Endothelial cell (in vitro differentiated cells): ENCODE measurements around the gene MPZL1. TPM values are rescaled to one million over a fixed set of nuclear protein-coding genes. Genes with fewer than 3 reads are reported as not detected.

Experiments
- DNase-seq: peaks from one replicate; pipeline ENCODE4 v3.0.0; 2021; ENCODE audit warnings: low spot score
- H3K27ac Mint-ChIP-seq: one replicate; pipeline ENCODE4 v1.8.0; 2021; ENCODE audit warnings: mixed read lengths, inconsistent platforms; ENCODE audit not compliant: unreplicated experiment
- H3K27me3 Mint-ChIP-seq: one replicate; pipeline ENCODE4 v1.8.0; 2021; ENCODE audit warnings: mild to moderate bottlenecking, moderate library complexity, mixed read lengths, inconsistent platforms; ENCODE audit not compliant: unreplicated experiment
- H3K36me3 Mint-ChIP-seq: one replicate; pipeline ENCODE4 v1.8.0; 2021; ENCODE audit warnings: mild to moderate bottlenecking, low read depth, mixed read lengths, inconsistent platforms; ENCODE audit not compliant: unreplicated experiment
- H3K4me1 Mint-ChIP-seq: one replicate; pipeline ENCODE4 v1.8.0; 2021; ENCODE audit warnings: mild to moderate bottlenecking, mixed read lengths, inconsistent platforms; ENCODE audit not compliant: unreplicated experiment
- H3K4me3 Mint-ChIP-seq: one replicate; pipeline ENCODE4 v1.8.0; 2021; ENCODE audit warnings: mild to moderate bottlenecking, mixed read lengths, inconsistent platforms; ENCODE audit not compliant: unreplicated experiment
- H3K9me3 Mint-ChIP-seq: one replicate; pipeline ENCODE4 v1.8.0; 2021; ENCODE audit warnings: mixed read lengths, inconsistent platforms; ENCODE audit not compliant: unreplicated experiment
- total RNA-seq: library from RNA; stranded (reverse); fragmentation: NEBNext Ultra II Directional; extraction: Animal tissue kit (Norgen Biotek cat#: 25700); gene quantifications from one replicate; pipeline ENCODE4 v1.2.1, GENCODE V29; 2021; ENCODE audit not compliant: unreplicated experiment
- TF ChIP-seq, protein P1 (sequence below): fragments of 200-600 bp; sonication (generic); IDR thresholded peaks from one replicate; pipeline ENCODE4 v1.5.0; 2021; ENCODE audit warnings: antibody characterized with exemption; ENCODE audit not compliant: unreplicated experiment

MPZL1 gene
- total RNA-seq, 1 donor from 2014 or later, result 441 TPM

- H3K9me3 Mint-ChIP-seq, result no peaks in the 10 kb centered on the region
- H3K27ac Mint-ChIP-seq, result no peak overlapping the region
- H3K4me1 Mint-ChIP-seq, result peaks cover 32% of the 10 kb centered on the region
- TF ChIP-seq, protein P1, sequence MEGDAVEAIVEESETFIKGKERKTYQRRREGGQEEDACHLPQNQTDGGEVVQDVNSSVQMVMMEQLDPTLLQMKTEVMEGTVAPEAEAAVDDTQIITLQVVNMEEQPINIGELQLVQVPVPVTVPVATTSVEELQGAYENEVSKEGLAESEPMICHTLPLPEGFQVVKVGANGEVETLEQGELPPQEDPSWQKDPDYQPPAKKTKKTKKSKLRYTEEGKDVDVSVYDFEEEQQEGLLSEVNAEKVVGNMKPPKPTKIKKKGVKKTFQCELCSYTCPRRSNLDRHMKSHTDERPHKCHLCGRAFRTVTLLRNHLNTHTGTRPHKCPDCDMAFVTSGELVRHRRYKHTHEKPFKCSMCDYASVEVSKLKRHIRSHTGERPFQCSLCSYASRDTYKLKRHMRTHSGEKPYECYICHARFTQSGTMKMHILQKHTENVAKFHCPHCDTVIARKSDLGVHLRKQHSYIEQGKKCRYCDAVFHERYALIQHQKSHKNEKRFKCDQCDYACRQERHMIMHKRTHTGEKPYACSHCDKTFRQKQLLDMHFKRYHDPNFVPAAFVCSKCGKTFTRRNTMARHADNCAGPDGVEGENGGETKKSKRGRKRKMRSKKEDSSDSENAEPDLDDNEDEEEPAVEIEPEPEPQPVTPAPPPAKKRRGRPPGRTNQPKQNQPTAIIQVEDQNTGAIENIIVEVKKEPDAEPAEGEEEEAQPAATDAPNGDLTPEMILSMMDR, result no peak
- H3K36me3 Mint-ChIP-seq, result no peaks in the 10 kb centered on the region
- DNase-seq, result no peak
- H3K27me3 Mint-ChIP-seq, result peaks cover 2% of the 10 kb centered on the region
- no peak overlapping the region for H3K4me3 Mint-ChIP-seq
Measured at GRCh38 chr1:167679714-167680113, 42.1 kb upstream of the MPZL1 start.

DNA sequence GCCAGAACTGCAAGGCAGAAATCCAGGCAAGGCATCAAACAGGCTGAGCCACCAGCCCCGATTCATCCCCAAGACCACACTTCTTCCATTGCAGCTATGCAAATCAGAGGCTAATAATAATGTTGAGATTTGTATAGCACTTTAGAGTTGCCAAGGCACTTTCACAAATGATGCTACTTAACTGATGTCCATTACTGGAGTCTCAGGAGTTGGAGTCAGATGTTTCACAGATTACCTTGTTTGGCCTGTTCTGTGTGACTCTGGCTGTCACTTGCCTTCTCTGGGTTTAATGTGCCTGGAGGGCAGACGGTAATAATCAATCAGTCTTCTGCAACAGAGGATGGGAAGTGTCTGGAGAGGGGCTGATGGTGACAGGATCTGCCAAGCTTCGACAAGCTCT, 40.8 kb upstream of the MPZL1 start:
- Mint-ChIP-seq H3K27ac (no peak overlapping the region), H3K36me3 (peaks cover 4% of the 10 kb centered on the region), H3K4me3 (no peak overlapping the region), H3K4me1 (peaks cover 45% of the 10 kb centered on the region), H3K9me3 (no peaks in the 10 kb centered on the region), H3K27me3 (peaks cover 3% of the 10 kb centered on the region)
- TF ChIP-seq, protein P1, result no peak
- no peak for DNase-seq

DNA sequence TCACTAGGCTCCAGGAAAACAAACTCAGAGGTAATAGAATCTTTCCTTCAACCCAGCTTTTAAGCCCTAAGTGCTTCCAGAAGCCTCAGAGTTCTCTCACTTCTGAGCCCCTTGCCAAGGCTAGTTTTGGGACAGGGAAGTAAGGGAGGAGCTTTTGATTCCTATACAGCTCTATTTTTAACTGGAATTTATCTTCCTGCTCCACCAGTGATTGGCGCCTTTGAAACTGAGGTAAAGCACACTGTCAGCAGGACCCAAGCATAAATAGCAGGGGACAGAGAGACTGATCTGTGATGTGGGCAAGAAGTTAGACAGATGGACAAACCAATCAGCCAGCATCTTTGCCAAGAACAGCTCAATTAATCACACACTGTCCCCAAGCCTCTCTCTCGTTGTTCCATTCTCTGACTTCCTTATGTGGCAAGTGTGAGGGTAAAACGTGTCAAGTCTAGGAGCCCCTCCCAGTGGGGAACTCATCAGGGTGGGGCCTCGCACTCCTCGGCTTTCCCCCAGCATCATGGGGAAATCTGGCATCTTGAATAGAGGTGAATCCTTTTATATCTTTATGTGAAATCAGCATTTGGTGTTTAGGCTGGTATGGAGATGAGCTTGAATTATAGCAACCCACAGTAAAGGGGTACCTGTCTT, 40.2 kb upstream of the MPZL1 start:
- TF ChIP-seq, protein P1, result no peak
- Mint-ChIP-seq H3K27ac (no peak overlapping the region), H3K4me1 (peaks cover 47% of the 10 kb centered on the region), H3K27me3 (peaks cover 3% of the 10 kb centered on the region), H3K4me3 (no peak overlapping the region), H3K9me3 (no peaks in the 10 kb centered on the region), H3K36me3 (peaks cover 4% of the 10 kb centered on the region)
- no peak for DNase-seq

DNA sequence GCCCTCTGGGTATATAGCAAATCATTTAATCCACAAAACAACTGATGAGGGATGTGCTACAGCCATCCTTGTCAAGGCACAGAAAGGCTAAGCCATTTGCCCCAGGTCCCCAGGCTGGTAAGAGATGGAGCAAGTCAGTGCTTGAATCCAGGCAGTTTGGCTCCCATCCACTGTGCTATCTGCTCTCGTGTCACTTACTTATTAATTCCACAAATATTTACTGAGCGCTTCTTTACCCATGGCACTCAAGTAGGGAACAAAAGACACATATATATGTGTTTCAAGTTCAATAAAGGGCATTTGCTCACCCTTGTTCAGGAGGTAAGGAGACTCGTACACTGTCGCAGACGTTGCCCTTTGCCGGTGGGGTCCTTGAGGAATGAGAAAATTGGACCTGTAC, 38.6 kb upstream of the MPZL1 start:
- peaks cover 4% of the 10 kb centered on the region for H3K36me3 Mint-ChIP-seq
- DNase-seq, result no peak
- TF ChIP-seq, protein P1, result no peak
- H3K9me3 Mint-ChIP-seq, result no peaks in the 10 kb centered on the region
- peak overlapping the region; percentile 91 for H3K27ac Mint-ChIP-seq
- H3K4me3 Mint-ChIP-seq, result no peak overlapping the region
- H3K27me3 Mint-ChIP-seq, result peaks cover 3% of the 10 kb centered on the region
- H3K4me1 Mint-ChIP-seq, result peaks cover 44% of the 10 kb centered on the region

GRCh38 chr1:167683641-167684502, 37.9 kb upstream of the MPZL1 start:
- DNase-seq, result peak; percentile 43
- TF ChIP-seq, protein P1, result no peak
- Mint-ChIP-seq H3K4me1 (peaks cover 50% of the 10 kb centered on the region), H3K27me3 (peaks cover 3% of the 10 kb centered on the region), H3K4me3 (peak overlapping the region; percentile 53), H3K27ac (peak overlapping the region; percentile 91), H3K36me3 (peaks cover 8% of the 10 kb centered on the region), H3K9me3 (no peaks in the 10 kb centered on the region)
